ENCODE measurements around the gene GABRP.
"Not testable (repeated sequence)": the region's sequence is repeated elsewhere in the genome, so short reads cannot be mapped to it uniquely, and the experiment has no call there.

Gene GABRP

GRCh38 chr5:170795154-170795553 lies 11.6 kb downstream of the GABRP start:
- no peak for DNase-seq

GRCh38 chr5:170805666-170806065 lies 22.1 kb downstream of the GABRP start:
- no peak for DNase-seq

GRCh38 chr5:170809551-170809950 lies 26.0 kb downstream of the GABRP start:
- peak in 3 of 4 experiments; percentile 24 to 27 (median 25) for DNase-seq

- DNase-seq = no peak
Observed at GRCh38 chr5:170811719-170812118, 28.2 kb downstream of the GABRP start.

GRCh38 chr5:170813231-170813630 lies 29.7 kb downstream of the GABRP start:
- no peak for DNase-seq

- no peak for DNase-seq
Observed at GRCh38 chr5:170817195-170817594, 33.7 kb downstream of the GABRP start.

- DNase-seq = no peak
Observed at GRCh38 chr5:170818232-170818631, 34.7 kb downstream of the GABRP start.

GRCh38 chr5:170819824-170820223 lies 36.3 kb downstream of the GABRP start:
- DNase-seq = no peak

- no peak for DNase-seq
Observed at GRCh38 chr5:170821257-170821800, 37.8 kb downstream of the GABRP start.

GRCh38 chr5:170826117-170826516 lies 42.6 kb downstream of the GABRP start:
- no peak for DNase-seq

GRCh38 chr5:170832241-170832640 lies 48.7 kb downstream of the GABRP start:
- DNase-seq = no peak

- not testable (repeated sequence) for DNase-seq
Observed at GRCh38 chr5:170833981-170834380, 50.5 kb downstream of the GABRP start.

- no peak for DNase-seq
Observed at GRCh38 chr5:170836226-170836625, 52.7 kb downstream of the GABRP start.

- DNase-seq = no peak
Observed at GRCh38 chr5:170843870-170844269, 60.3 kb downstream of the GABRP start.

- DNase-seq = no peak
Observed at GRCh38 chr5:170844651-170845050, 61.1 kb downstream of the GABRP start.

GRCh38 chr5:170846416-170846815 lies 62.9 kb downstream of the GABRP start:
- no peak for DNase-seq

- no peak for DNase-seq
Observed at GRCh38 chr5:170846846-170847245, 63.3 kb downstream of the GABRP start.

- DNase-seq = no peak
Observed at GRCh38 chr5:170848033-170848432, 64.5 kb downstream of the GABRP start.

- peak in 1 of 4 experiments; percentile 8 for DNase-seq
Observed at GRCh38 chr5:170849374-170849773, 65.8 kb downstream of the GABRP start.

GRCh38 chr5:170854566-170854965 lies 71.0 kb downstream of the GABRP start:
- DNase-seq = no peak

- no peak for DNase-seq
Observed at GRCh38 chr5:170857066-170857465, 73.5 kb downstream of the GABRP start.

GRCh38 chr5:170860415-170860814 lies 76.9 kb downstream of the GABRP start:
- no peak for DNase-seq

- peak in 2 of 4 experiments; percentile 14 to 18 for DNase-seq
Observed at GRCh38 chr5:170860818-170861666, 77.5 kb downstream of the GABRP start.

GRCh38 chr5:170861667-170861916 lies 78.1 kb downstream of the GABRP start:
- DNase-seq = no peak

All from suppressor macrophage (primary cell).